Lung microvascular endothelial cell (primary cell): ENCODE results near the gene MYL2. TPM values are rescaled to one million over a fixed set of nuclear protein-coding genes. Genes with fewer than 3 reads are reported as not detected.

Source experiments
- DNase-seq, 2 donors: peaks; one replicate each; pipeline versions ENCODE4 v3.0.0 to v3.0.0-alpha.2; 2010; ENCODE audit warnings: low read depth in 2 of 2
- total RNA-seq: library from RNA; depleted of rRNA; stranded (reverse); fragments of >200 nt; gene quantifications from 2 replicates; pipeline ENCODE4 v1.2.1, GENCODE V29; 2014

Gene MYL2
- total RNA-seq, 1 donor from 2014 or later = not detected

DNA sequence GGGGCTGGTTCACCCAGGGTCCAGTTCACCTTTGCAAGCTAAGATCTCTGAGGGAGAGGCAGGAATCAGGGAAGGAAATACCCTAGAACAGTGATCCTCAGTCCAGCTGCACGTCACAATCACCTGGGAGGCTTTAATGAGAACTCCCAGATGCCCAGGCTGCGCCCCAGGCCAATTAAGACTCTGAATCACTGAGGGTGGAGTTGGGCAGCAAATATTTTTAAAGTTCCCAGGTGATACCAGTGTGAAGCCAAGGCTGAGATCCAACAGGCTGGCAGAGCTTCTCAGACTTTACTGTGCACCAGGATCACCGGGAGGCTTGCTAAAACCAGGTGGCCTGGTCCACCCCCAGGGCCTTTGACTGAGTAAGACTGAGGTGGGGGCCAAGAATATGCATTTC lies 23.8 kb downstream of the MYL2 start:
- no peak for DNase-seq

DNA sequence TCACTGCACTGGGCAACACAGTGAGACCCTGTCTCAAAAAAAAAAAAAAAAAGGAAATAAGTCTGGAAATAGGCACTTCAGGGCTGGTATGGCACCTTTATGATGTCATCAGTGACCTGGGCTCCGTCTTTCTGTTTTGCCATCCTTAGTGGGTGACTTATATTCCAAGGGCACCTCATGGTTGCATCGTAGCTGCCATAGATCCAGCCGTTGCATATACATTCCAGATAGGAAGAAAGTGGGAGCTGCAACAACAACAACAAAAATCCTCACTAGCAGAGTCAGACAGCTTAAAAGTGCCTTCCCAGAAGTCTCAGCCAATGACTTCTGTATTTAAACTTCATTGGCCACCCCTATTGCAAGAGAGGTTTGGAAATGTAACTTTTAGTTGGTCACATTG lies 26.4 kb downstream of the MYL2 start:
- DNase-seq = no peak

GRCh38 chr12:110889361-110889760 lies 31.0 kb downstream of the MYL2 start:
- DNase-seq = no peak

DNA sequence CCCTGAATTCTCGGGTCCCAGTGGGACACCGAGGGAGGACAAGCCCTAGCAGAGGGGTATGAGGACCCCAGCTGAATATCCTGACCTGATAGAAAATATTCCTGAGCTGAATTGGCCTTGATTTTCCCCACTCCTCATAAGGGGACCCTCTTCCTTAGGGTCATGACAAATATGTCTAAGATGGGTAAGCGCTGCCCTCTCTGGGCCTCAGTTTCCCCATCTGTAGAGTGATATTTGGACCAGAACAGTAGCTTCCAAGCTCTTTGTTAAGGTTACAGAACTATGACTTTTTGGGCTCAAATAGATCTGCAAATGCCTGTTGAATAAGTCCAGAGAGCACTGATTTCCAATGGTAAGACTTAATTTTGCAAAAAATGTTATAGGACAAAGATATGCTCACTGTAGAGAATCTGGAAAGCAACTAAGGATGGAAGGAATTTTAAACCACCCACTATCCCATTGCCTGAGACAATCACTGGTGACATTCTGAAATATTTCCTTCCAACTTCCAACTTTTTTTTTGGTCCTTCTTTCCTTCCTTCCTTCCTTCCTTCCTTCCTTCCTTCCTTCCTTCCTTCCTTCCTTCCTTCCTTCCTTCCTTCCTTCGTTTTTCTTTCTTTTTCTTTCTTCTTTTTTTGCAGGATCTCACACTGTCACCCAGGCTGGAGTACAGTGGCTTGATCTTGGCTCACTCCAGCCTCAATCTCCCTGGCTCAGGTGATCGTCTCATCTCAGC lies 32.0 kb downstream of the MYL2 start:
- DNase-seq = no peak

GRCh38 chr12:110885152-110885840 lies 35.1 kb downstream of the MYL2 start:
- no peak for DNase-seq

DNA sequence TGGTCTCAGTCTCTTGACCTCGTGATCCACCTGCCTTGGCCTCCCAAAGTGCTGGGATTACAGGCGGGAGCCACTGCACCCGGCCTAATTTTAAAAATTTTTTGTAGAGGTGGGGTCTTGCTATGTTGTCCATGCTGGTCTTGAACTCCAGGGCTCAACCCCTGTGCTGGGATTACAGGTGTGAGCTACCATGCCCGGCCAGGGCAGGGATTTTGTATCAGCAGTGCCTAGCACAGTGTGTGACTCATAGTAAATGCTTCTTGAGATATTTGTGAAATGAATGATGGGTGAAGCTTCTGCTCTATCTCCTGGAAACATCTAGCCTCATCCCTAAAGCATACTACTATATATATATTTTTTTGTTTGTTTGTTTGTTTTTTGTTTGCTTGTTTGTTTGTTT lies 37.1 kb downstream of the MYL2 start:
- DNase-seq = no peak

- DNase-seq = no peak
Observed at GRCh38 chr12:110880651-110881050, 39.7 kb downstream of the MYL2 start.

DNA sequence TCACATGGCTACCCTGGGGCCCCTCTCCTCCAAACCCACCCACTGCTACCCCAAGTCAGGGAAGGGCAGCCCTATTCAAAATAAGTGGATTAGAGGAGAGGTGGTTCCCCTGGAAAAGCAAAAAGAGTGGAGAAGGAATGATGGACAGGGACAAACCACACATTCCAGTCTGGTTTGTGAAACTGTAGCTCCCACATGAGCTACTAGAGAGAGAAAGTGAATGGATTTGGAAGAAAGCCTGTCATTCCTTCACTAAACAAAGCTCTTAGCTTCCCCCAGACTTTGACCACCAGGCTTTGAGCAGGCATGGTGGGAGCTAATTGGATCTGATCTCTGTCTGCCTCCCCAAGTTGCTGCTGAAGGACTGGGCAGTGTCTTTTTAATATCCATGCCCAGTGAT lies 45.6 kb downstream of the MYL2 start:
- no peak for DNase-seq

- no peak for DNase-seq
Observed at GRCh38 chr12:110874351-110874750, 46.0 kb downstream of the MYL2 start.

GRCh38 chr12:110872100-110872499 lies 48.3 kb downstream of the MYL2 start:
- no peak for DNase-seq

- DNase-seq = no peak
Observed at GRCh38 chr12:110869803-110870202, 50.6 kb downstream of the MYL2 start.

GRCh38 chr12:110869026-110869425 lies 51.4 kb downstream of the MYL2 start:
- no peak for DNase-seq

- no peak for DNase-seq
Observed at GRCh38 chr12:110865521-110865920, 54.9 kb downstream of the MYL2 start.

DNA sequence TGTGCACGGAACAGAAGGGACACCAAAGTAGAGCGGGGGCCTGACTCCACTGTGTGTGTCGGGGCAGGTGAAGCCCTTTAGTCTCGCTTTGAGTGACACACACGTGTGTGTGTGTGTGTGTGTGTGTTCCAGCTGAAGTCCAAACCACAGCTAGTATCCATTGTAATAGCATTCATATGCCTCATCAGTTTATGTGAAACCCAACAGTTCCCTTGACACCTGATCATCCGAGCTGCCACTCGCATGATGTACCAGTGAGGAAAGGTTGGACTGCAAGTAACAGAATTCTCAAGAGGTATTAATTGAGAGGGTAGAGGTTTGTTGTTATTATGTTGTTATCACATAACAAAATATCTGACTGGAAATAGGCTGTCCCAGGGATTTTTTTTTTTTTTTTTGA lies 57.2 kb downstream of the MYL2 start:
- no peak for DNase-seq

DNA sequence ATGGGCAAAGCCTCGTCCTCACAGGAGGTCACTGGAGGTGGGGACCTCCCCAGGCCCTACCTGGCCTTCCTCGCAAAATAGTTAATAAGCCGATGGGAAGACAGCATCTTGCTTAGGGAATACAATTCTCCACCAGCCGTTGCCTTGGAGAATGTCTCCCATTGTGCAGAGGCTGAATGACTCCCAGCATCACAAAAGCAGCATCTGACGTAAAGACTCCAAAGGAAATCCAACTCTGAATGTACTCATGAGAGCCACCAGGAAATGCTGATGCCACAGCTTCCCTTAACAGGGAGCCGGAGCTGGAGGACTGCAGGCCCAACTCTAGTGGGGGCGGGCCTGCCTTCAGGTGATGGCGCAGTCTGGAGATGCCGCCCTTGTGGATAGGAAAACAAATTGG lies 58.0 kb downstream of the MYL2 start:
- DNase-seq = peak; percentile 5 to 48

DNA sequence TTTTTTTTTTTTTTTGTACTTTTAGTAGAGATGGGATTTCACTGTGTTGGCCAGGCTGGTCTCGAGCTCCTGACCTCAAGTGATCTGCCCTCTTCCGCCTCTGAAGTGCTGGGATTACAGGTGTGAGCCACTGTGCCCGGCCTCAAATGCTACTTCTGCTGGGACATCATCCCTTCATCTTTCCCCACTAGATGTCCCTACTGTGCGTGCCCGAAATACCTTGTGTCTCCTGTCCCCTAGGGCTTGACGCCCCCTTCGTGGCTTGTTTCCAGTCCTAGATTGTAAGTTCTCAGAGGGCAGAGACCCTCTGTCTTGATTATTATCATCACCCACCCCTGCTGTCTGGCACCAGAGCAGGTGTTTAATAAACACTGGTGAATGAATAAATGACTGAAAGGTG lies 58.6 kb downstream of the MYL2 start:
- DNase-seq = no peak

Other genes with a start within 250 kb of the MYL2 start
- gene HVCN1, start 231.5 kb downstream of the MYL2 start, total RNA-seq = 2.2 and 5.0 TPM in 2 replicates
- gene PPP1CC, start 177.7 kb downstream of the MYL2 start, total RNA-seq = 62.9 and 85.9 TPM in 2 replicates
- gene CCDC63, start 73.6 kb downstream of the MYL2 start, total RNA-seq = not detected in 2 replicates
- gene CUX2, start 113.6 kb upstream of the MYL2 start, total RNA-seq = not detected in 2 replicates